ENCODE data around the gene HOXA5. TPM values are rescaled to one million over a fixed set of nuclear protein-coding genes. Genes with fewer than 3 reads are reported as not detected.

Gene HOXA5
- polyA plus RNA-seq, 4 donors = 70.8 to 87.5 (median 80.9) TPM

DNA sequence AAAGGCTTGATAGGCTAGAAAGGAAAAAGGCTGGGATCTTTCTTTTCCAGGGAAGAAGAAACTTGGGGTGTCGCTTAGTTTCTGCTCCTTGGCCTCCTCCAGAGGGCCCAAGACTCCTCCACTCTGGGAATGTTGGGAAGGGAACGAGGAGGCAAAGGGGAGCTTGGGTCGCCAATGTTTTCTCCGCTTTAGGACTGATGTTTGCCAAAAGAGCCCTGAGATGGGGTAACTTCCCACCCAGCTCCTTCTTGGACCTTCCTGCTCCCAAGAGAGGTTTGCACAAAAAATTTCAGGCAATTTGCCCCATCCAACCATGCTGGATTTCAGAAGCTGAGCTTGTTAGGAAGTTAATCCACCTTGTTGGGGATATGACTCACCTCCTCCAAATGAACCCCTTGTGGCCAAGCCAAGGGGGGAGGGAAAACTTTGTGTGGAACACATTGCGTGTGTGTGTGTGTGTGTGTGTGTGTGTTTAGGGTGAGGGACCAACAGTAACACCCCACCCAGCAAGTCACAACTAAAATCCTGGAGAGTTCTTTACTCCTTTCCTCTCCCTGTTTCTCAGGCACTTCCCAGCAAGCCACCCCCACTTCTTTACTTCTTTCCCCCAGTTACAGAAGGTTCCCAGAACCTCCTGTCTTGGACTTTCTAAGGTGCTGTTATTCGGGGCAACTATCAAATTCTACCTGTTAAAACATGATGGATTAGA is 32.3 kb downstream of the HOXA5 start:
- no peak for DNase-seq (ENCODE audit: low read depth in 4 of 4, low spot score in 2 of 4)

DNA sequence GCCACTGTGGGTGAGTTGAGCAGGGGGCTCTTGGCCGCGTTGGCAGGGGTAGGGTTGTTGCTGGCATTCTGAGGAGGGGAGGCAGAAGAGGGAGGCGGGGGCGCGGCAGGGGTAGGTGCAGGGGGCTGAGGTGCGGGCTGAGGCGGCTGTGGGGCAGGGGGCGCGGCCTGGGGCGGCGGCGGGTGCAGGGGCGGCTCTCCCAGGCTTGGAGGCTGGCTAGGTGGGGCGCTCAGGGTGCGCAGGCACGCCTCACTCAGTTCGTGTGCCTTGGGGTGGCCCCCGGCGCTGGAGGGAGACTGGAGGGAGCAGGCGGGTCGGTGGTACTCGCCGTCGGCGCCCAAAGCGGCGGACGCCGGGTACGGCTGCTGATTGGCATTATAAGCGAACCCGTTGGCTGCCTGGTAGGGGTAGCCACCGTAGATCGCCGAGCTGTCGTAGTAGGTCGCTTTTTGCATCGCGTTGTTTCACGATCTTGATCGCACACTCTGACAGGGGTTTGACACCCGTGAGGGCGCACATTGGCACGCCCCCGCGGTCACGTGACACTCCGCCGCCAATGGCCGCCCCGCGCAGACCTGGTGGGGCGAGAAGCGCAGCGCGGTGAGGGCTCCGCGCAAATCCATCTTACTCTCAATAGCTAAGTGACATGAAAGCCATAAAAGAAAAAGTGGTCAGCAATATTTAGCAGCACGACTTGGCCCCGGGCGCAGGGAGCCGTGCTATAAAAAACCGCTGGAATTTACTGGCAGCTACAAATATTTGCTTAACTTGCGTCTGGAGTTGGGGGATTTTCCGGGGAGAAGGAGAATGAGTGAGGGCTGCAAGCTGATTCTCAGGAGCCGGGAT is 33.1 kb downstream of the HOXA5 start:
- no peak for DNase-seq (ENCODE audit: low read depth in 4 of 4, low spot score in 2 of 4)

DNA sequence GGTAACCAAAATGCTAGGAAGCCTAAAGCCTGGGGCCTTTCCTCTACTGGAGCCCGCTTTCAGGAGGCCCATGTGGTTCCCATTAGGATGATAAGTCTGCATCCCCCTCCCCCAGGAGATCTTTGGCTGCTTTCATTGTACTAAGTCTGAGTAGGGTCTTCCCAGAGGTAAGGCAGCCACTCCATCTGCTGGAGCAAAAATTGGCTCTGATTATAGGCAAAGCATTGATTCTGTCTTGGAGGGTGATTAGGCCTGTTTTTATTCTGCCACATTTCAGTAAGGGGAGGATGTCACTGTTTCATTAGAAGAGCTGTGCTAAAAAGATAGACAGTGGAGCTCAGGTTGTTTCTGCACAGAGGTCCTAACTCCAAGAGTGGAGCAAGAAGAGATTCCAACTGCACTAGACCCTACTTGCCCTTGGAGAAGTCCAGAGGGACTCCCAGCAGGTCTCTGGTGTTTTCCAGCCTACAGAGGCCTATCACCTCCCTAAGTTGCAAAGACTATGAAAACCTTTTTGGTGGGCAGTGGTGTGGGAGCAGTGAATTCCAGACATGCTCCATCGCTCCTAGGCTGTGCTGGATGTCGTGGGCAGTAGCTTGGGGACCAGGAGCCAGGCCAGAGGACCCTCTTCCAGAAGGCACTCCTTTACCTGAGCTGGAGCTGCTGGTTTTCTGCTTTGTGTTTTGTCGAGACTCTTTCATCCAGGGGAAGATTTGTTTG is 33.9 kb downstream of the HOXA5 start:
- DNase-seq (ENCODE audit: low read depth in 4 of 4, low spot score in 2 of 4) = no peak

DNA sequence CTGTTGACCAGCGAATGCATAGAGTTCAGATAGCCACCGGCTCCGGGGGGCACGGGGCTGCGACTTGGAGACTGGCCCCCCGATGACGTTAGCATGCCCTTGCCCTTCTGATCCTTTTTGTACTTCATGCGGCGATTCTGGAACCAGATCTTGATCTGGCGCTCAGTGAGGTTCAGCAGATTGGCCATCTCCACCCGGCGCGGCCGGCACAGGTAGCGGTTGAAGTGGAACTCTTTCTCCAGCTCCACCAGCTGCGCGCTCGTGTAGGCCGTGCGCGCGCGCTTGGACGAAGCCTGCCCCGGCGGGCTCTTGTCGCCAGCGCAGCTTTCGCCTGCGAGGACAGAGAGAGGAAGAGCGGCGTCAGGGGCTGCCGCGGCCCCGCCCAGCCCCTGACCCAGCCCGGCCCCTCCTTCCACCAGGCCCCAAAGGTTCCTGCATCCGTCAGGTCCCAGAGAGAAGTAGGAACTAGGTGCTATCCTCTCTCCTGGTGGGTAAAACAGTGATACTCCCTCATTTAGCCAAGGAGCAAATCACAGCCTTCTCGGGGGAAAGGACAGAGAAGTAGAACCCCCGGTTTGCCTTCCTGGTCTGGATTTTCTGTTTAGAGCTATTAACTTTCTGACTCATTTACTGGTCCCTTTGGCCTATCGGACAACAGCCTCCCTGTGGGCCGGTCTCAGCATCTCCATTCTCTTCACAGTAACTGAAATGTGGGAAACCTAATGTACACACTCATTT is 34.9 kb downstream of the HOXA5 start:
- DNase-seq (ENCODE audit: low read depth in 4 of 4, low spot score in 2 of 4) = no peak

DNA sequence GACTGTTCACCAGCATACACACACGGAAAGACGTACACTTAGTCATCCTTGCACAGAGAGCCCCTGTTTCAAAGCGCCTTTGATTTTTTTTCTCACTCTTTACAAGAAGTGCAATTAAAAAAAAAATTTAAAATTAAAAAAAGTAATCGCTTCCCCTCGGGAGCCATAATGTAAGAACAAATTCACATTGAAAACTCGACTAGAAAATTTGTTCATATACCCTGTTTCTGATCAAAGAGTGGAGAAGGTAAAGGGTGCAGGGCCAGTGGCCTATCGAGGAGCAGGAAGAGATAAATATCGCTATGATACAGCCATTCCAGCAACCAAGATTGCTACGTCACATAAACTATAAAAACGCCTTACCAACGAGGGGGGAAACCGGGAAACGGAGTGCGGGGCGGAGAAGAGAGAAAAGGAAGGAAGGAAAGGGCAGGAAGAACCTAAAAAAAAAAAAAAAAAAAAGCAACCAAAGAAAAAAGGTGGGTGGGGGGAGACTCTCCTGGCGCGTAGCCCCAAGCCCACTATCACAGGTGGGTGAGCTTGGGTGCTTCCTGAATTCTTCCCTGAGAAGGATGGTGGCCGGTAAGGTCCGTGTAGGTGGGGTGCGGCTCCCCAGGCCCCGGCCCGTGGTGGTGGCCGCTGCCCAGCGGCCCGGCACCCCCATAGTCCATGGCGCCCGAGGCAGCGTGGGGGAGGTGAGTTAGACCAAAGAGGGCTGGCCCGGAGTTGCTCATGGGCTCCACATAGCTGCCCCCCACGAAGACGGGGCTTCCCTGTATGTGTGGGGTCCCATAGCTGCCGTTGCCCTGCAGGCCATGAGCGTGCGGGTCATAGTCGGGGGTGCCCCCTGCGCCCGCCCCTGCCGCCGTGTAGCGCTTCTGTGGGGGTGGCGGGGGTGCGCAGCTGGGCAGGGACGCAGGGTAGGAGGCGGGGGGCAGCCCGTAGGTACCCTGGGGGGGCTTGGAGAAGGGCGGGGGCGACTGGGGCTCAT is 35.8 kb downstream of the HOXA5 start:
- no peak for DNase-seq (ENCODE audit: low read depth in 4 of 4, low spot score in 2 of 4)

DNA sequence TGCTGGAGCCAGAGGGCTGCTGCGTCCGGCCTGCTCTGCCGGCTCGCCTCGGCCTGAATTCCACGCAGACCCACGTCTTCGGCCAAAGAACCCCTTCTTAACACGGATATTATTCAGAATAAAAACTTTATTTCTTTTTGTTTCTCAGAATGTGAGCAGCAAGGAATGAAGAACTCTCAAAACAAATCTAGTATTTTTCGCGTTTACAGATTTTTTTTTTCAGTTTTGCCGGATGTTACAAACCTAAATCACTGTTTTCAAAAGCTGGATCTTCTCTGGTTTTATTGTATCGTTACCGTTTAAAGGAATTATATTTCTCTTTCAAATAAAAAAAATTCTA is 36.6 kb downstream of the HOXA5 start:
- no peak for DNase-seq (ENCODE audit: low read depth in 4 of 4, low spot score in 2 of 4)

DNA sequence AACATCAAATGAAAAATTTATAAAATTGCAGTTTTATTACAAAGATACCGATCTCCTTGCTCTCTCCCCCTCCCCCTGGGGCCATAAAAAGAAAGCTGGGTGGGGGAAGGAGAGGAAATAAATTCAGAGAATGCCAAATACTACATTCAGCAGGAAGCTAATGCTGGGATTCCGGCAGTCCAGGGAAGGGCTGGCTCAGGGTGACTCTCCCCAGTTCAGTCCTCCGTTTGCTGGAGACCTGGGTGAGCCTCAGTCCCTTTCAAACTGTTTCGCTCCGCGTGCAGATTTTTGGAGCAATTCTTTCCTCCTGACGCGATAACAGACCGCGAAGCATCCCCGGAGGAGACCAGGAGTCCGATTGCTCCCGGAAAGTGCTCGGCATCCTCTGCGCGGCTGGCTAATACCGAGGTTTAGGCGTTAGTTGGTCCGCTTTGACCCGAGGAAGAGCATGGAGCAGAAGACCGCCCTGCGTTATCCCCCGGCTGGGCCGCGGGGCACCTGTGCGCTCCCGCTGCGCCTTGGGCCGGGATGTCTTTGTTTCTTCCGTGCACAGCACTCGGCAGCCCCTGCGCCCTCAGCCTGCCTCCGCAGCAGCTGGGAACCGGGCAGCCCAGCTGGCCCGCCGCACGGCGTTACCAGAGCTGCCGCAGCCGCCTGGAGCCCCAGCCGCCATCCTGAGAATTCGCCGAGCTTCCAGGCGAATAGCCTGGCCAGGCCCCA is 37.1 kb downstream of the HOXA5 start:
- peak in 1 of 4 donors; percentile 53 for DNase-seq (ENCODE audit: low read depth in 4 of 4, low spot score in 2 of 4)

DNA sequence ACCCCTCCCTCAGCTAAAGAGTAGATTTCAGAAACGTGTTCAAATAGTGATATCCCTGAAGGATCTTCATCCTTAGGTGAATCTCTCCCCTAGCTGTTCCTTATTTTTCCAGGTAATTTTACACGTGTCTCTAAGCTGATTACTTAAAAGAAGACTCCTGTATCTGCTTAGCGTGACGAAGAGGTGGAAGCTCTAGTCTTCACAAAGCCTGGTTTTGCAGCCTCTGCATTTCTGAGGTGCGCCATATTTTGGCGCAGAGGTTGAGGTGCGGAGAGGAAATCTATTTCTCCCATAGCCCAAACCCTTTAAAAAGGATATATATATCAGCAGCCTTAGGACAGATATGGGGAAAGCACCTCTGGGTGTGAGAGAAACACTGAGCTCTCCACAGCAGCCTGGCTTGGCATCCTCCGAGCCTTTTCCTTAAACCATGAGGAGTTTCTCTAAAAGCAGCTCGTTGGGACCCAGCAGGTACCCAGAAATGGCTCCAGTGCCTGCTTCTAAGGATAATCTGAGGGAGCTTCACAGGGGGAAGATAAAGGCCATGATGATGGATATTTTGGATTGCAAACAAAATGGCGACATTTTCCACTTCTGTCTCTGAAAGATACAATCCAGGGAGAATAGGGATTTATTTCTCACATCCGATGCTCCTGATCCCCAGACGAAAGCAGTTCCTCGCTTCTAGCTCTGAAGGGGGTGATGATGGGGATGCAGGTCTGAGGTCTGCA is 38.0 kb downstream of the HOXA5 start:
- peak in 1 of 4 donors; percentile 40 for DNase-seq (ENCODE audit: low read depth in 4 of 4, low spot score in 2 of 4)

DNA sequence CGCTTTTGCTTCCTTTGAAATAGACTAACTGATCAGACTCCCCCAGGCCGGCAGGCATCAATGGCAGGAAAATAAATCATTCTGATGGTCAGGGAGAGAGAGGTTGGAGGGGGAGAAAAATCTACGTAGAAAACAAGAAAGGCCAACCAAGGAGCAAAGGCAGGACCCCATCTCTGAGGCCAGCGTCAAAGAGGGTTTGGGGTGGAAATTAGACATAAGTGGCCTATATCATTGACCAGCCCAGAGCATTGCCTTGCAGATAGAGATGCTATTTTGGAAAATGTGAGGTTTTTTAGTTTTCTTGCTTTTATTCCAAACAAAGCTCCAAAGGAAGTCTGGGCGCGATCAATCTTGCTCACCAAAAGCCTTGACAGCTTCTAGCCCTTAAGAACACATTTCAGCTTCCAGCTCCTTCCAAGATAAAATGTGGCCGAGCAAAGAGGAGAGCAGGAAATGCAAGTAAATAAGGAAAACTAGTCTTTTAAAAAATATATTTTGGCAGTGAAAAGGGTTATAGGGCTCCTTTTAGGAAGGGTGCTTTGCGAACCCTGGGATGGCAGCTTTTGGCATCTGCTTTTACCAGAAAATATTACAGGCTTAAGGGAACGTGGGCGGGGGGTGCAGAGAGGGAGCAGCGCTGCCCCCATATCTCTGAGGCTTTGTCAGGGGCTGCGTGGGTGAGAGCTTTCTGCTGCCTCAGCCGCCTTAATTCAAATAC is 39.0 kb downstream of the HOXA5 start:
- DNase-seq (ENCODE audit: low read depth in 4 of 4, low spot score in 2 of 4) = peak in 1 of 4 donors; percentile 72

DNA sequence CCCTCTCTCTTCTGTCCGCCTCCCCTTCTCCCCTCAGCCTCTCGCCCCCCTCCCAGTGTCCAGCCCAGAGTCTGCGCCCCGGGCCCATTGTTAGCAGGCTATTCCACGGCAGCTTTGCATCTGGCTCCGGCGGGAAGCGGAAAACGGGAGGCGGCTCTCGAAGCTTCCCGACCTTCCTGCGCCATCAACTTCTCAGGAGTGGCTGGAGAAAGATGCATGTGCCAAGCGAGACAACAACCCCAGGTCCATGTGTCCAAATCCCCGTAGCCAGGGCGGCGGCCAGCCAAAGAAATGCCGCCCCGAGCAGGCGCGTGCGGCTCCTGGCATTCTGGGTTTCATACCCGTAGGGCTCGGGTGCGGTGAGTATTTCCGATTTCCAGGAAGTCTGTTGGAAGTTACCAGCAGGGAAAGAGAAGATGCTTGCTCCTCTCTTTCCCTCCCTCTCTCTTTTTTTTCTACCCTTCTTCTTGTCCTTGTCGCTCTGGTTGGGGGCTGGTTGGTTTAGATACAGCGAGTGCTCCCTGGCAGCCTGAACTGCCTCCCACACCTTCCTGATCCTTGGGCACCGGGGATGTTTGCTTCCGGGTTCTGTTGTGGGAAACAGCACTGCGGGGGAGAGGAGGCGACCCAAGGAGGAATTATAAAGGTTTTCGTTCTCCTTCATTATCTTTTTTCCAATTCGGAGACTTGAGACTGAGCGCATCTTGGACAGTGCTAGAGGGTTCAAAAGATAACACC is 39.8 kb downstream of the HOXA5 start:
- peak in 3 of 4 donors; percentile 50 to 73 (median 54) for DNase-seq (ENCODE audit: low read depth in 4 of 4, low spot score in 2 of 4)

DNA sequence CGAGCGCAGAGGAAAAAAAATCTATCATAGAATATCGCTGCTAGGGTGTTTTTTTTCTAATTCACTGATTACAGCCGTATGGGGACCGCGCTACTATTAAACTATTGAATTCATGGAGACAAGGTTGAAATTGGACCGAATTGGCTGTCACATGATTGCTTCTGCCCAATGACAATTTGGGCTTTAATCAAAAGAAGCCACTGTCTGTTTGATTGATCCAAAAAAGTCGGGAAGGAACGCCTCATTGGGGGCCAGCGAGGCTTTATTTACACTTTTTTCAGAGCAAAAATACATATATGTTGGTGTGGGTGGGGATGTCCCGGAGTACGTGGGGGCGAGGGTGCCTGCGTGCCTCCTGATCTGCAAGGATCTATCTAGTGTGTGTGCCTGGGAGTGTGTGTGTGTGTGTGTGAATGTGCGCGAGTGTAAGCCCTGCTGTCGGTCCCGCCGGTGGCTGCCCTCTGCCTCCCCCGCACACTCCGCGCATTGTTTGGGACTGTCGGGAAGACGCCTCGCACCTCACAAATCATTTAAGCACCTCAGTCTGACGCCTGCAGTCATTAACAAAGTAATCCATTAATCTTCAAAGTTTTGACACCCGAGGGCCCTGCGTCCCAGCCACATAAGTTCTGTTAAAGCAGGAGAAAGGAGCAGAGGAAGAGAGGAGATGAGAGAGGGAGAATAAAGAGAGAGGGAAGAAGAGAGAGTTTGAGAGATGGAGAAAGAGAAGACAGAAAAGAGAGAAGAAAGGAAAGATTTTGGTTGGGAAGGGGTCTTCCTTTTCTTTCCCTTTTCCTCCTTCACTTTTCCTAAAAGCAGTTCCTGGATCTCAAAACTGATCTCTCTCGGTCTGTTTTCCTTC is 40.7 kb downstream of the HOXA5 start, which contains the start of gene HOXA2:
Gene HOXA2 (minus strand): TSS at position 103 of the 862 bp plus-strand sequence. CDS start 183 bp downstream, outside the sequence.
- DNase-seq (ENCODE audit: low read depth in 4 of 4, low spot score in 2 of 4) = peak in 3 of 4 donors; percentile 67 to 81 (median 73)

DNA sequence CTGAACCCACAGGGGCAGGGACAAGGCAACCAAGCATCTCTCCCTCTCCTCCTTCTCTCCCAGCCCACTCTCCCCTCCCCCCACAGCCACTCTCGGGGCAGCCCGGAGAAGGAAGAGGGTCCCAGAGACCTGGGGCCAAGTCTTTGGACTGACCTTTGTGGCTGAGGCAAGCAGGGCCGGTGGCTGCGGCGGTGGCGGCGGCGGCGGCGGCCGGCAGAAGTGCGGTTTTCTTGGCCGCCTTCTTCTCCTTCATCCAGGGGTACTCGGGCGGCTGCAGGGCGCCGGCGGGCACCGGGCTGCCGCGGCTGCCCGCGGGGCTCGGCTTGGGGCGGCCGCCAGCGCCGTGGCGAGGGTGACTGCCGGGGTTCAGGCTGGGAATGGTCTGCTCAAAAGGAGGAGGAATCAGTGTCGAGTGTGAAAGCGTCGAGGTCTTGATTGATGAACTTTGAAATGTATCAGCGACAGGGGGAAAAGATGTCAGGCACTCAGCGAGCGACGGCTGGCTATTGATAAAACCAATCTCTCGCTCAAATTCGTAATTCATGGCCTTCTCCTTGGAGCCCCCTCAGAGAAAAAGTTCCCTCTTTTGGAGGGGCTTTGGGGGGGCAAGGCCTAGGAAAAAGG is 41.4 kb downstream of the HOXA5 start:
- peak in 1 of 4 donors; percentile 35 for DNase-seq (ENCODE audit: low read depth in 4 of 4, low spot score in 2 of 4)

DNA sequence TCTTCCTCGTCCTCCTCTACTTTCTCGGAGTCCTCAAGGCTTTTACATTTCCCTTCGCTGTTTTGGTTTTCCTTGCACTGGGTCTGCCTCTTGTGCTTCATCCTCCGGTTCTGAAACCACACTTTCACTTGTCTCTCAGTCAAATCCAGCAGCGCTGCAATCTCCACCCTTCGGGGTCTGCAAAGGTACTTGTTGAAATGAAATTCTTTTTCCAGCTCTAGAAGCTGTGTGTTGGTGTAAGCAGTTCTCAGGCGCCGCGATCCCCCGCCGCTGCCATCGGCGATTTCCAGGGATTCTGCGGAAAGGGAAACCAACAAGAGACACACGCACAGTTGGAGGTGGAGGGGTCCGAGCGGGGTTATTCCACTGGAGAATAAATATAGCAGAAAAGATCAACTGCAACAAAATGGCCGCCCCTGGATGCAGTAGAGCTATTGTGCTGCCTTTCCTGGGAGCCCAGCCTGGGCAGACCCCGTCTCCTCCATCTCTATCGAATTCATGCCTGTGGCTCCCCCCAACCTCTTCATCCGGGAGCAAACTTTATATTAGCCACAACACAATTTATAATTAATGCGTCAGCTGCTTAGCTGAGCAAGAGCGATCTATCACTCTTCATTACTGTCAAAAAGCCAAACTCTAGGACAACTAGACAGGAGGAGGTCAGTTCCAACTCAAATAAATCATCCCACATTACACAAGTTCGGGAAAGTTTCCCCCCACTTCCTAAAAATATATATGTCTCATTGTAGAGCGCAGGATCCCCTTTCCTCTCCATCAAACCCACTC is 42.1 kb downstream of the HOXA5 start:
- DNase-seq (ENCODE audit: low read depth in 4 of 4, low spot score in 2 of 4) = peak in 3 of 4 donors; percentile 80 to 90 (median 82)

DNA sequence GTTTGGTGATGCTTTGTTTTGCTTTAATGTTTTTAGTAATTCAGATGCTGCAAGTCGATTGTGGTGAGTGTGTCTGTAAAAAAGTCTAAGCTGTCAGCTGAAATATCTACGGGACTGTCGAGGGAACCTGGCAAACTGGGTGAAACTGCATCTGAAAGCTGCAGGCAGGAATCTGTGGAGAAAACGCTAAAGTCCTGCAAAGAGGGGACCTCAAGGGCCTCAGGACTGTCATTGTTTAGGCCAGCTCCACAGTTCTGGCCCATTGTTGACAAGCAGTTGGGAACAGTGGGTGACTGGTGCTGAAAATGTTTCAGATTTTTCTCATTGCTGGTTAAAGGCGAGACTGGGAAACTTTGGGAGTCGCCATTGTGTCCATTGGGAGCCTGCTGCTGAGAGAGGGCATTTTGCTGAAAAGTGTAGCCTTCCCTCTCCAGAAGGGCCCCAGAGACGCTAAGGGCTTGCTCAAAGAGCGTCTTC is 42.7 kb downstream of the HOXA5 start:
- DNase-seq (ENCODE audit: low read depth in 4 of 4, low spot score in 2 of 4) = peak in 3 of 4 donors; percentile 33 to 59 (median 58)

All from left renal cortex interstitium (tissue), 4 donors.